CD4-positive, alpha-beta T cell treated with Interleukin-1 beta for 1 hour (primary cell): Measurements from ENCODE around the gene ERC2.
"Not testable (repeated sequence)": the region's sequence is repeated elsewhere in the genome, so short reads cannot be mapped to it uniquely, and the experiment has no call there.

Source experiments
- DNase-seq, 2 donors: peaks; one replicate each; pipeline ENCODE4 v3.0.0-alpha.2; 2020 to 2022

ERC2 gene

GRCh38 chr3:55863028-55863427, 605.2 kb downstream of the ERC2 start:
- DNase-seq, result no peak

GRCh38 chr3:55860049-55860721, 608.1 kb downstream of the ERC2 start:
- no peak for DNase-seq

GRCh38 chr3:55859305-55859704, 609.0 kb downstream of the ERC2 start:
- no peak for DNase-seq

- no peak for DNase-seq
Measured at GRCh38 chr3:55858727-55859126, 609.5 kb downstream of the ERC2 start.

GRCh38 chr3:55858302-55858701, 610.0 kb downstream of the ERC2 start:
- DNase-seq, result no peak

- no peak for DNase-seq
Measured at GRCh38 chr3:55857633-55858032, 610.6 kb downstream of the ERC2 start.

- no peak for DNase-seq
Measured at GRCh38 chr3:55855311-55855710, 613.0 kb downstream of the ERC2 start.

GRCh38 chr3:55854494-55854893, 613.8 kb downstream of the ERC2 start:
- no peak for DNase-seq

GRCh38 chr3:55852326-55852725, 615.9 kb downstream of the ERC2 start:
- no peak for DNase-seq

GRCh38 chr3:55842204-55842603, 626.1 kb downstream of the ERC2 start:
- no peak for DNase-seq

- DNase-seq, result not testable (repeated sequence)
Measured at GRCh38 chr3:55831876-55832275, 636.4 kb downstream of the ERC2 start.

GRCh38 chr3:55828712-55829111, 639.6 kb downstream of the ERC2 start:
- DNase-seq, result no peak

- DNase-seq, result no peak
Measured at GRCh38 chr3:55827786-55828185, 640.5 kb downstream of the ERC2 start.

- DNase-seq, result no peak
Measured at GRCh38 chr3:55826731-55827496, 641.4 kb downstream of the ERC2 start.

GRCh38 chr3:55826097-55826496, 642.2 kb downstream of the ERC2 start:
- DNase-seq, result no peak

GRCh38 chr3:55824406-55824805, 643.9 kb downstream of the ERC2 start:
- no peak for DNase-seq

GRCh38 chr3:55823829-55824228, 644.4 kb downstream of the ERC2 start:
- DNase-seq, result no peak

- no peak for DNase-seq
Measured at GRCh38 chr3:55823001-55823400, 645.3 kb downstream of the ERC2 start.

GRCh38 chr3:55819005-55819404, 649.3 kb downstream of the ERC2 start:
- no peak for DNase-seq

GRCh38 chr3:55818485-55818884, 649.8 kb downstream of the ERC2 start:
- no peak for DNase-seq

GRCh38 chr3:55816794-55817576, 651.3 kb downstream of the ERC2 start:
- no peak for DNase-seq

GRCh38 chr3:55815262-55815661, 653.0 kb downstream of the ERC2 start:
- no peak for DNase-seq

GRCh38 chr3:55813268-55814097, 654.8 kb downstream of the ERC2 start:
- DNase-seq, result no peak
